GM13977 (cell line): Measurements from ENCODE around the gene ADD1.

ENCODE experiments used
- DNase-seq: peaks from one replicate; pipeline ENCODE4 v3.0.0; 2012; ENCODE audit warnings: low spot score
- in situ Hi-C: fragments of 300-500 bp; cut with MboI; formaldehyde crosslinking; loops from one replicate; pipeline ENCODE4 v1.12.0; 2022; ENCODE audit warnings: low sequenced_read_pairs, low pct_unique_long_range_greater_than_20kb, mixed read lengths, inconsistent platforms; ENCODE audit not compliant: unreplicated experiment
- TF ChIP-seq, protein P1 (sequence below): IDR thresholded peaks from 2 replicates; pipeline ENCODE4 v1.5.1; 2012; ENCODE audit warnings: mild to moderate bottlenecking, control low read depth; ENCODE audit not compliant: insufficient read depth; ENCODE audit errors: extremely low read depth, missing control alignments

The ADD1 gene

GRCh38 chr4:2806390-2807355 lies 37.0 kb upstream of the ADD1 start:
- DNase-seq, result no peak
- in situ Hi-C loops, result no loop called here
- TF ChIP-seq, protein P1, sequence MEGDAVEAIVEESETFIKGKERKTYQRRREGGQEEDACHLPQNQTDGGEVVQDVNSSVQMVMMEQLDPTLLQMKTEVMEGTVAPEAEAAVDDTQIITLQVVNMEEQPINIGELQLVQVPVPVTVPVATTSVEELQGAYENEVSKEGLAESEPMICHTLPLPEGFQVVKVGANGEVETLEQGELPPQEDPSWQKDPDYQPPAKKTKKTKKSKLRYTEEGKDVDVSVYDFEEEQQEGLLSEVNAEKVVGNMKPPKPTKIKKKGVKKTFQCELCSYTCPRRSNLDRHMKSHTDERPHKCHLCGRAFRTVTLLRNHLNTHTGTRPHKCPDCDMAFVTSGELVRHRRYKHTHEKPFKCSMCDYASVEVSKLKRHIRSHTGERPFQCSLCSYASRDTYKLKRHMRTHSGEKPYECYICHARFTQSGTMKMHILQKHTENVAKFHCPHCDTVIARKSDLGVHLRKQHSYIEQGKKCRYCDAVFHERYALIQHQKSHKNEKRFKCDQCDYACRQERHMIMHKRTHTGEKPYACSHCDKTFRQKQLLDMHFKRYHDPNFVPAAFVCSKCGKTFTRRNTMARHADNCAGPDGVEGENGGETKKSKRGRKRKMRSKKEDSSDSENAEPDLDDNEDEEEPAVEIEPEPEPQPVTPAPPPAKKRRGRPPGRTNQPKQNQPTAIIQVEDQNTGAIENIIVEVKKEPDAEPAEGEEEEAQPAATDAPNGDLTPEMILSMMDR, result no peak

- DNase-seq, result no peak
- in situ Hi-C loops, result no loop called here
- TF ChIP-seq, protein P1, result no peak
These were observed 36.1 kb upstream of the ADD1 start for GRCh38 chr4:2807571-2807970.

GRCh38 chr4:2808001-2808400 lies 35.6 kb upstream of the ADD1 start:
- in situ Hi-C loops, result no loop called here
- TF ChIP-seq, protein P1, result no peak
- no peak for DNase-seq

- in situ Hi-C loops, result no loop called here
- DNase-seq, result no peak
- TF ChIP-seq, protein P1, result no peak
These were observed 33.9 kb upstream of the ADD1 start for GRCh38 chr4:2809610-2810180.

- DNase-seq, result no peak
- TF ChIP-seq, protein P1, result no peak
- in situ Hi-C loops, result no loop called here
These were observed 33.3 kb upstream of the ADD1 start for GRCh38 chr4:2810388-2810787.

- peak; percentile 76 for DNase-seq
- TF ChIP-seq, protein P1, result no peak
- in situ Hi-C loops, result no loop called here
These were observed 31.6 kb upstream of the ADD1 start for GRCh38 chr4:2811830-2812611.
